GM13976 (cell line): ENCODE results near the gene GPR55.

ENCODE experiments used
- DNase-seq: peaks from one replicate; pipeline ENCODE4 v3.0.0; 2012; ENCODE audit warnings: low spot score
- CTCF ChIP-seq: IDR thresholded peaks from 2 replicates; pipeline ENCODE4 v1.5.1; 2012; ENCODE audit warnings: borderline replicate concordance, mild to moderate bottlenecking; ENCODE audit not compliant: insufficient read depth; ENCODE audit errors: extremely low read depth, missing control alignments, control extremely low read depth
- in situ Hi-C: fragments of 300-500 bp; cut with MboI; formaldehyde crosslinking; loops from one replicate; pipeline ENCODE4 v1.12.0; 2022; ENCODE audit warnings: low sequenced_read_pairs, mixed read lengths, inconsistent platforms; ENCODE audit not compliant: unreplicated experiment

GPR55 gene

GRCh38 chr2:230868161-230868946, 56.7 kb downstream of the GPR55 start:
- no peak for TF ChIP-seq CTCF
- in situ Hi-C loops: no loop called here
- peak; percentile 6 for DNase-seq

- in situ Hi-C loops: no loop called here
- peak; percentile 22 for DNase-seq
- TF ChIP-seq CTCF: no peak
Measured at GRCh38 chr2:230866756-230867523, 58.1 kb downstream of the GPR55 start.

DNA sequence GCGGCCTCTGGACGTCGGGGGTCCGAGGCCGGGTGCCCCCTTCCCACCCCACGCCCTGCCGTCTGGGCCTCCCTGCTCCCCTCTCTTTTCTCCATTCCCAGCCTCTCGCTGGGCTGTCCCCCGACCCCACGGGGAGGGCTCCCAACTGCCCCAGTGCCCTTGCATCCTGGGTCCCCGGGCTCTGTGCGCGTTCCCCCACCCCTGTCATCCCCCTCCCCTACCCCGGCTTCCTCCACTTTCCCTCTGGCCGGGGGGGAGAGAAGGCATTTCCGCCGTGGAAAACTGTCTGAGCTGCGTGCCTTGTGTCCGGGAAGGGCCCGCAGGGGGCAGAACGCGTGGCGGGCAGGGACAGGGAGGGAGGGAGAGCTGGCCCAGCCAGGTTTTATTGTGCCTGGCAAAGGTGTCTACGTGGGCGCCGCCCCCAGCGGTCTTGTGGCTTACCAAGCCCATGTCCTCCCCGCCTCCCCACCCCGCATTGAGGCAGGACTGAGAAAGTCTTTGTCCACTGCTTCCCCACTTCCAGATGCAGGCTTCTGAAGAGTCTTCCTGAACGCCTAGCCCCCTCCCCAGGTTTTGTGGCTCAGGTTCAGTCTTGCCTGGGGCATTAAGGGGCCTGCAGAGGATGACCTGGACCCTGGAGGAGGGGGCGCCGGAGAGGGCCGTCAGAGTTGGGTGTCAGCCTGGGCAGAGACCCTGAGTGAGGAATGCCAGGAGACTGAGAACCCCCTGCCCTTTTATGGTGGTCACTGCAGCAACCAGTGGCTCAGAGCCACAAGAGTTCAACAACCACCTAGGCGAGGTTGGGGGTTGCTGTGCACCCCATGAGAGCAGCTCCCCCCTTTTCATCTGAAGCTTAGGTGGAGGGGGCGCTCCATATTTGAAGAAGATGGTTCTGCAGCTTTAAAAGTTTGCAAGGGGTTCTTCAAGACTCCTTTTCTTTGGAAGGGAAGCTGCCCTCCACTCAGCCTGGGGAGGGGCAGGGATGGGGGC, 59.0 kb downstream of the GPR55 start:
- no peak for TF ChIP-seq CTCF
- in situ Hi-C loops: no loop called here
- peak; percentile 59 for DNase-seq

GRCh38 chr2:230865307-230865765, 59.7 kb downstream of the GPR55 start:
- in situ Hi-C loops: no loop called here
- no peak for TF ChIP-seq CTCF
- DNase-seq: no peak

GRCh38 chr2:230864605-230865306, 60.3 kb downstream of the GPR55 start, which contains the start of gene ITM2C:
Gene ITM2C, plus strand, starts transcription at chr2:230864942. Its CDS starts 84 bp downstream, at chr2:230865026.
- peak; percentile 62 for TF ChIP-seq CTCF
- peak; percentile 92 for DNase-seq
- in situ Hi-C loops: no loop called here
